Measurements from ENCODE around the gene ETV1.

Gene ETV1

DNA sequence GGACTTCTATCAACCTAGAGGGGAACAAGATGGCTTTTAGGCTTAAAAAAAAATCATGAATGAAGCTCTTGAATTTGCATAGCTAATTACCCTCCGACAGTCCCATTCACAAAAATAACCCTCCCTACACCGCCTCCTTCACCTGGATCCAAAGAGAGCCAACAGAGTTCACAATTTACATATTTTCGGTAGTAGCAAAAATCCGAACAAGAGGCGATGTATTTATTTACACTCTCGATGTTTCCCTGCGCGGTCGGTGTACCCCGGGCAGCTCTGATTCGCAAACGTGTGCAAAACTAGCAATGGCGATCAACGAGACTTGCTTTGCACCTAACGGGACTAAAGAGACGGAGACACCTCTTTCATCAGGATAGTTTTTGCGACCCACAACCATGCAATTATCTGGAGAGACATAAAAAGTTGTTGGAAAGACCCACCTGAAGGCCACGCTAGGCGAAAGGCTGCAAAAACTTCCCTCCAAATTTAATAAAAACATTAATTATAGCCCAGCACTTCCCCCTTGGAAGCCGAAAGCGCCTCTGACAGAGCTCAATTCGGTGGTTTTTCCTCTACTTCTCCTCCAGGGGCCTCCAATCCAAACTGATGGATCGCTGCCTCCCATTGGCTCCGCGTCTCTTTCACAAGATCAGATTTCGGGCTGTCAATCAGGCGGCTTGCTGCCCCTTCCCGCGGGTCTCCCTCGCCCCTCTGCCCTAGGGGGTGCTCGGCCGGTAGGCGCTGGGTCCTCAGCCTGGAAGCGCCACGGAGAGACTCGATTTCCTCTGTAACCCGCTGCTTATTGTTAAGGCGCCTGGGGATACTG, at the start of gene ETV1:
Gene ETV1, minus strand, starts transcription at position 541 of the 823 bp plus-strand sequence. CDS start 614 bp downstream, outside the sequence.
- FAIRE-seq = no peak

DNA sequence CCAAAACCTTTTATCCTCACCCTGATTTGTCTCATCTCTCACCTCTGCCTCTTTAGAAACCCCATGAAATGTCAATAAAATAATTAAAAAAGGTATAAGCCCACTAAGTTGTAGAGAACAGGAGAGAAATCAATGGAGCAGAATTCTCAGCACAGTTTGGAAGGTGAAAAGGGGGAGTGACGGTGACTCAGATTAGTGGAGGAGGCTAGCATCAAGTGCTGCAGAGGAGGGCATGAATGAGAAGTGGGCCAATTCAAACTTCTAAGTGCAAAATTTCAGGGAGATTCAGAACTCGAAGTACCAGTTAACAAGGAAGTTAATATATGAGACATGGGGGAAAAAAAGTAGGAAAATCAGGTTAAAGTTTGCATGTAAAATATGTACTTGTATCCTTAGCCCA, 34.9 kb upstream of the ETV1 start:
- FAIRE-seq = no peak

DNA sequence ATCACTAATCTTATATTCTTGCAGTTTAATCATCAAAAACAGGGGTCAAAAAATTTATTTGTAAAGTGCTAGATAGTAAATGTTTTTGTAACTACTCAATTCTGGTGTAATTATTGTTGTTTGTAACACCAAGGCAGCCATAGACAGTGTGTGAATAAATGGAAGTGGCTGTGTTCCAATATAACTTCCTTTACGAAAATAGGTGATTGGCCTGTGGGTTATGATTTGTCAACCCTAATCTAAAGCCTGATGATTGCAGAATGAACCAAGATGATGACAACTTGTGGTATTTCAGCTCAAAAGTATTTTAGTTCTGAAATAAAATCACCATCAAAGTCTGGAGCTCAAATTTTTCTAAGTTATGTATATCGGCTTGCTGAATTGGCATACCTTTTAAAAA, 34.4 kb upstream of the ETV1 start:
- FAIRE-seq = no peak

GRCh38 chr7:14023342-14023741, 33.9 kb upstream of the ETV1 start:
- no peak for FAIRE-seq

- no peak for FAIRE-seq
Observed at GRCh38 chr7:14021069-14021468, 31.6 kb upstream of the ETV1 start.

DNA sequence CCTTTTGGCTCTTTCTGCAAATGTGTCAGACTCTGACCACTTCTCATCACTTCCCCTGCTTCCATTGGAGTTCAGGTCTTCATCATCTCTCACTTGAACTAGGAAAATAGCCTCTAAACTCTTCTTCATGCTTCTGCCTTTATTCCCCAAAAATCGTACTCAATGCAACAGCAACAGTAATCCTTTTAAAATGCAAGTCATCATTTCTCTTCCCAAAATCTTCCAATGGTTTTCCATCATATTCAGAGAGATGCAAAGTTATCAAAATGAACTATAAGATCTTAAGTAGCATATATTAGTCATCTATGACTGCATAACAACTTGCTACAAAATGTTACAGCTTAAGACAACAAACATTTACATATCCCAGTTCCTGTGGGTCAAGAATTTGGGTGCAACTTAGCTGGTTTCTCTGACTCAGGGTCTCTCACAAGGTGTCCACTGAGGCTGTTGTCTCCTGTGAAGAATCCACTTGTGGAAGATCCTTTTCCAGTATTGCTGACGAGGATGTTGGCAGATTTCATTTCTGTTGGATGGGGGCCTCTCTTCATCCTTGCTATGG, 31.0 kb upstream of the ETV1 start:
- FAIRE-seq = no peak

DNA sequence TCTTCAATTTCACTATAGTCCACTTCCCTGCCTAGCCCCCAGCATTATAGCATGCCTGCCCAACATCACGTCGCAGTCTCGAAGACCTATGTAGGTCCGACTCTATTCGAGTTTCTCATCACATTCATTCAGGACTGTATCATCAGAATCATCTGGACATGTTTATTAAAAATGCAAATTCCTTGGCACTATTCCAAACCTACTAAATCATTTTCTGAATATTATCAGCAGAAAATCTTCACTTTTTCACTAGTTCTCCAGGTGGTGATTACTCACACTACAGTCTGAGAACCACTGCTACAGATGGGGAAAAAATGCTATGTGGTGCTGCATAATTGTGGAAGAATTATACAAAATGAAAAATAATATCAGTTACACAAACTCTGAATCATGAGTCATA, 29.3 kb upstream of the ETV1 start:
- no peak for FAIRE-seq

DNA sequence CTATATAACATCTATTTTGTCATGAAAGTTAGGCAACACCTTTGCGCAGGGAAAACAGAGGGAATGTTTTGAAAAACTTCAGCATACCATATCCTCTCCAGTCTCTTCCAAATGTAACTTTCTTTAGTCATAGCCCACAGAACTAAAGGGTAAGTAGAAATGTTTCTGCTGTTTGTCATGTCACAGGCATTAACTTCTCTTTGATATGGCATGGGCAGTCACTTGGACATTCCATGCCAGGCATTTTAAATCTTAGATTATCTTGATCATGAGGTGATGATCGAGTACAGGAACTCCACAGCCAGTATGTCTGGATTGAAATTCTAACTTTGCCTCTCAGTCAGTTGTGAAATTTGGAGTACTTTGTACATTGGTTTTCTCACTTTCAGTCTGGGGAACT, 27.5 kb upstream of the ETV1 start:
- FAIRE-seq = no peak

DNA sequence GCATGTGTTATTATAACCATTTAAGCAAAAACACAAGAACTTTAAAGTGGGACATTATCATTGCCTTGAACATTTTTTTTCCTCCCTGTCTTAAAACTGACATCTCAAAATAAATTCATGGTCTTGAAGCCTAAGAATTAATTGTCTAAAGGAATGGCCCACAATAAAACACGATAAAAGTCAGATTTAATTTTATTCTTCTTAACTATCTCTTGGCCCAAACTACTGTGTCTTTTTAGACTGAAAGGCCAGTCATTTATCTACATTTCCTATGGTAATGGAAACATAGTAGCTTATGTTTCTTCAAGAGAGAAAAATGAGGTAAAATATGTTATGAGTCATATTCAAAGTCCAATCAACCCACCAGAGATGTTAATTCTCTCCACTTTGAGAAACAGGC, 24.4 kb upstream of the ETV1 start:
- no peak for FAIRE-seq

DNA sequence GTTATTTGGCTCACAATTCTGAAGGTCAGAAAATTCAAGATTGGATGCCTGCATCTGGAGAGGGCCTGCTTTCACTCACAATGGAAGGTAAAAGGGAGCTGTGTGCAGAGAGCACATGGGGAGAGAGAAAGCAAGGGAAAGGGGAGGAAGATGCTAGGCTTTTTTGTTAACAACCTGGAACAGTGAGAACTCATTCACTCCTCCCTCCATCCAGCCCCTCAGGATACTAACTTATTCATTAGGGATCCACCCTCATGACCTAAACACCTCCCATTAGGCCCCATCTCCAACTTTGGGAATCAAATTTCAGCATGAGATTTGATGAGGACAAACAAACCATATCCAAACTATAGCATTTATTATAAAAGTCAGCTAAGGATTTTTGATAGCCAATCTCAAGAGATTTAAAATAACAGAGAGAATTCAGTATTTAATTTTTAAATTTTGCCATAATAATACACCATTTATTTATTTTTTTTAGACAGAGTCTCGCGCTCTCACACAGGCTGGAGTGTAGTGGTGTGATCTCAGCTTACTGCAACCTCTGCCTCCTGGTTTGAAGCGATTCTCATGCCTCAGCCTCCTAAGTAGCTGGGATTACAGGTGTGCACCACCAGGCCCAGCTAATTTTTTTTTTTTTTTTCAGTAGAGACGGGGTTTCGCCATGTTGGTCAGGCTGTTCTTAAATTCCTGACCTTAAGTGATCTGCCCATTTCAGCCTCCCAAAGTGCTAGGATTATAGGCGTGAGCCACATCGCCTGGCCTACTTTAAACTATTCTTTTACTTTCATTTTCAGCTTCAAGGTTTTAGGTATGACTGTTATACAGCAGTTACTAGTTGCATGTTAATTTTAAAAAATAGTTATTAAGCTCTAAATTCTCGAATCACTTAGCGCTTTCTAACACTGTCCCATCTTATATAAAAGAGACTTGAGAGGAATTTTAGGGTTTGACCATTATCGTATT, 20.3 kb upstream of the ETV1 start:
- no peak for FAIRE-seq

DNA sequence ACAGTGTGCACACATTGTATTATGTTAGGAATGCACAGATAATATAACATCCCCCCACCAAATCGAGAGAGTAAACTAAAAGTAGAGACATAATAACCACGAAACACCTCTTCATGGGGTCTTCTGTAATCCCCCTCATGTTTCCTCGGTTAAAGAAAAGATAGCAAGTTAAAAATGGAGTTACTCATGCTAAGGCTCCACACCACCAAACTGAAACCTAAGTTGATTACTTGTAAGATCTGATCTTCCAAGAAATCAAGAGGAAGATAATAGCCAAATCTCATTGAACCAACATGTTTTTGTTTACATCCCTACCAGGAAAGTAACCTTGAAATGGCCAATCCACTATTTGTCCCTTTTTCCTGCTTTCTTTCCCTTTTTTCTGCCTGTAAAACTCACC, 11.7 kb upstream of the ETV1 start:
- FAIRE-seq = no peak

GRCh38 chr7:14000247-14000646, 10.8 kb upstream of the ETV1 start:
- FAIRE-seq = no peak

GRCh38 chr7:13998866-13999265, 9.4 kb upstream of the ETV1 start:
- no peak for FAIRE-seq

- no peak for FAIRE-seq
Observed at GRCh38 chr7:13992596-13992964, 3.1 kb upstream of the ETV1 start.

DNA sequence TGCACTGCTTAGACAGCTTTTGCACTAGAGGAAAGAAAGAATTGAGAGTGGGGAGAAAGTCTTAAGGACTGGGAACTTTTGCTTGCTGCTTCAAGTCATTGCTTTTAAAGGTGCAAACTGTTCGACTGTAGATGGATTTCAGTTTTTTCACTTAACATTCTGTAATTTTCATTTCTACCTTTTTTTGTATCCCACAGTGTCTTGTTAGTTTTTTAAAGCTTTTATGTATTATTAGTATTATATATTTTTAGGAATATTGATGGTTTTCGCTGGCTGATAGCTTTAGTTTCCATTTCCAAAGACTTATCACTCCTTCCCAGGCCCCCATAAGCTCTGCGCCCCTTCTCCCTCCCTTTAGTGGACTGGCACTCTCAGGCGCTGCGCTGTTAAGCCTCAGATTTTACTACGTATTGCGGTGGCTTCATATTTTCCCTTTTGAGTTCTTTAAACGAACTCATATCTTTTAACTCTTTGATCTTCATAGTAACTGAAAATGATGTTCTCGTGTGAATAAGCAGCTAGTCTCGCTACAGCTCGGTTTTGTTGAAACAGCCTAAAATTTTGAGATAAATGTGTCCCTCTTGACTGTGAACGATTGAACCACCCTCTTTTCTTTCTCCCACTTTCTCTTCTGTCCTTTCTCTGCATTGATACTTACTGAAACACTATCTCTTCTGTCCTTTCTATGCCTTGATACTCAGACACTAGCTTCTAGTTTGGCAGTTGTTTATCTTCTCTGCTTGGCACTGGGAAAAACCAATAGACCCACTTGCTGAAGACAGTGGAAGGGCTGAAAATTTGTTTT, 2.5 kb upstream of the ETV1 start:
- FAIRE-seq = no peak

DNA sequence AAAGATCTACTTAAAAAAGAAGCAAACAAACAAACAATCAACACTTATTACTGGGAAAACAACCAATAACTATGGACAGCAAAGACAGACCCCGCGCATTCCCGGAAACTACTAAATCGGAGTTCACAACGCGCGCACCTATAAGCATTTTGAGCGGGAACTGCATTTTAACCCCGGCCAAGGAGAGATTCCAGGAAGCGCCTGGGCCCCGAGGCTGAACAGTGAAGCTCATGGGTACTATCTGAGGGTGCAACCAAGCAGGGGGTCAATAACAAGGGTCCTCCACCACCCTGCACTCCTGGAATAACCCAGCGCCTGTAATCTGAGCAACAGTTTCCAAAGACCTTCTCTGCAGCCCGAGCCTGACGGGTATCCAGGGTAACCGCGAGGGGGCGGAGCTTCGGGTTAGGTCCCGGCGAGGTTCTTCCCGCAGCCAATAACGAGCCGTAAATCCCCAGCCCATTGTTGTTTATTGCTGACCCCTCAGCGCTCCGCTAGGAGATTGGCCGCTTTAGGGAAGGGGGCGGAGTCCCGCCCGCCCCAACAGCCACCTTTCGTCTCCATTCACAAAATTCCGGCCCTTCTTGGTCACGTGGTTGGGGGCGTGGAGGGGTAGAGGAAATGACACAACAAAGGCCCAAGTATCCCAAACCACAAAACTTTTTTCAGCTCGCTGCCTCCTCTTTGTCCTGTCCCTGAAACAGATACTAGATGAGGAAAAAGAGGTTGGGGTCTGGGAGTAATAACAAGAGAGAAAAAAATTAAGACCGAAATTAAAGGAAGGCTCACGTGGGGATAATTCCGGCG, 1.7 kb upstream of the ETV1 start:
- peak; percentile 99 for FAIRE-seq

DNA sequence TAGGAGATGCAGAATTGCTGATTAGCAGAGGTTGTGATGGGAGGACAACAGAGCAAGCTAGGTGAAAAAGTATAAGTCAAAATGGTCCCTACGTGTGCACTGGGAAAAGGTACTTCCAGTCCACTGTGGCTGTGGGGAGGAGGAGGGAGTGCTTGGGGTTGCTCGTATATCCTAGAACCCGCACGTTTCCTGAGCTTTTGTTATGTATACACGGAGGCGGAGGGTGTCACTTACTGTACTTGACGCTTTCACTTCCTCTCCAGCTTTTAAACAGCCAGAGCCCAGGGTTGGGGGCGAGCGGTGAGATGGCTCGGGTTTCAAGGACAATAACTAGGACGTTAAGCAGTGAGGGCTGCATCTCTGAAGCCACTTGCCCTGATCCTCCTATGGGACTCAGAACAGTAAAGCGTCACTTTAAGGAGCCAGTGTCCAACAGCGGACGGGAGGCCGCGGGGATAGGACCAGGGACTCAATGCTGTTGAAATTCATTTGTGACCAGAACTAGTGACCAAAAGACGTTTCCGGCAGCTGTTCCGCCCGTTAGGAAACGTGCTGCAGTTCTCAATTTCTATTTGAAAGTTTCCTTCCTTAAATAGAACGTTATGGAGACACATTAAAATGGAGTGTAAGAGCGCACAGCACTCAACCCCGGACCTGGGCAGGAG, 985 bp upstream of the ETV1 start:
- FAIRE-seq = peak; percentile 82

DNA sequence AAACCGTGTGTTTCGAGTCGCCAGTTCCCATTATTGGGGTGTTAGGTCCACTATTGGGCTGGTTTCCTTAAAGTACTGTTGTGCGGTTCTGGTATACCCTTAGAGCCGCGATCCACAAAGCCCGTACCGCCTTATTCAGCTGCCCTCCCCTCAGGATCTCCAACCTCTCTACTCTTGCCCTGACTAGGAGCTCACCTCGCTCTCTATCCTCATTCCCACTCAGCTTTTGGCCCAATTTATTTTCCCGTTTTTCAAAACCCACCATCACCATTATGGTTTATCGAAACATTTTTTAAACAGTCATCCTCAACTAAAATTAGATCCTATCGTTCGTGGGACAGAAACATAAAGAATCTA, 461 bp upstream of the ETV1 start:
- FAIRE-seq = no peak

- no peak for FAIRE-seq
Observed at GRCh38 chr7:13988731-13989125, 738 bp downstream of the ETV1 start.

GRCh38 chr7:13988065-13988464, 1.4 kb downstream of the ETV1 start:
- no peak for FAIRE-seq

GRCh38 chr7:13987395-13987794, 2.1 kb downstream of the ETV1 start:
- FAIRE-seq = no peak
